ENCODE data around the gene DOCK1.

GRCh38 chr10:127452568-127452967, 547.3 kb downstream of the DOCK1 start:
- TF ChIP-seq CTCF (conservative IDR thresholded peaks at IDR 0.05 in 1 of 2, IDR thresholded peaks at IDR 0.05 in 1 of 2; ENCODE audit: low read depth in 1 of 2, low read length in 2 of 2) (no peak), EZH2 (IDR thresholded peaks at IDR 0.05; ENCODE audit: low read length, missing control alignments) (no peak)

Data from fibroblast of lung (primary cell).